HG03196 (cell line): ENCODE measurements around the gene PRKACG.

Source experiments
- ATAC-seq: cut with Tn5 transposase; IDR thresholded peaks from one replicate; pipeline ENCODE4 v1.9.1; 2021; ENCODE audit not compliant: unreplicated experiment

Gene PRKACG

GRCh38 chr9:68983522-68984424, 30.1 kb downstream of the PRKACG start:
- ATAC-seq, result no peak

- no peak for ATAC-seq
Observed at GRCh38 chr9:68983008-68983411, 30.9 kb downstream of the PRKACG start.

GRCh38 chr9:68981789-68982188, 32.1 kb downstream of the PRKACG start:
- peak; percentile 55 for ATAC-seq

GRCh38 chr9:68980341-68980914, 33.5 kb downstream of the PRKACG start:
- ATAC-seq, result no peak

GRCh38 chr9:68979538-68980314, 34.2 kb downstream of the PRKACG start:
- ATAC-seq, result no peak

- no peak for ATAC-seq
Observed at GRCh38 chr9:68978501-68978900, 35.4 kb downstream of the PRKACG start.

GRCh38 chr9:68978066-68978465, 35.8 kb downstream of the PRKACG start:
- no peak for ATAC-seq

- no peak for ATAC-seq
Observed at GRCh38 chr9:68975365-68976043, 38.4 kb downstream of the PRKACG start.

GRCh38 chr9:68974901-68975300, 39.0 kb downstream of the PRKACG start:
- no peak for ATAC-seq

- peak; percentile 91 for ATAC-seq
Observed at GRCh38 chr9:68974431-68974830, 39.5 kb downstream of the PRKACG start.

GRCh38 chr9:68973619-68974018, 40.3 kb downstream of the PRKACG start:
- ATAC-seq, result no peak

GRCh38 chr9:68970151-68970550, 43.8 kb downstream of the PRKACG start:
- ATAC-seq, result no peak

- no peak for ATAC-seq
Observed at GRCh38 chr9:68969538-68969937, 44.4 kb downstream of the PRKACG start.

- ATAC-seq, result no peak
Observed at GRCh38 chr9:68967800-68968199, 46.1 kb downstream of the PRKACG start.

- ATAC-seq, result peak; percentile 80
Observed at GRCh38 chr9:68966496-68966944, 47.4 kb downstream of the PRKACG start.

- no peak for ATAC-seq
Observed at GRCh38 chr9:68964765-68965164, 49.1 kb downstream of the PRKACG start.

GRCh38 chr9:68964102-68964541, 49.8 kb downstream of the PRKACG start:
- ATAC-seq, result no peak

- no peak for ATAC-seq
Observed at GRCh38 chr9:68963416-68963815, 50.5 kb downstream of the PRKACG start.
